GM21723 (cell line): ENCODE data around the gene PPP2R2D.
"Not testable (repeated sequence)": the region's sequence is repeated elsewhere in the genome, so short reads cannot be mapped to it uniquely, and the experiment has no call there.

ENCODE experiments used
- ATAC-seq: cut with Tn5 transposase; IDR thresholded peaks from one replicate; pipeline ENCODE4 v1.9.1; 2021; ENCODE audit warnings: mild to moderate bottlenecking, moderate library complexity; ENCODE audit not compliant: unreplicated experiment

The PPP2R2D gene

GRCh38 chr10:131905603-131906268 lies 4.9 kb downstream of the PPP2R2D start:
- ATAC-seq: no peak

- no peak for ATAC-seq
These were observed 5.4 kb downstream of the PPP2R2D start for GRCh38 chr10:131906269-131906639.

- ATAC-seq: no peak
These were observed 6.9 kb downstream of the PPP2R2D start for GRCh38 chr10:131907679-131908078.

- ATAC-seq: no peak
These were observed 7.3 kb downstream of the PPP2R2D start for GRCh38 chr10:131908151-131908550.

DNA sequence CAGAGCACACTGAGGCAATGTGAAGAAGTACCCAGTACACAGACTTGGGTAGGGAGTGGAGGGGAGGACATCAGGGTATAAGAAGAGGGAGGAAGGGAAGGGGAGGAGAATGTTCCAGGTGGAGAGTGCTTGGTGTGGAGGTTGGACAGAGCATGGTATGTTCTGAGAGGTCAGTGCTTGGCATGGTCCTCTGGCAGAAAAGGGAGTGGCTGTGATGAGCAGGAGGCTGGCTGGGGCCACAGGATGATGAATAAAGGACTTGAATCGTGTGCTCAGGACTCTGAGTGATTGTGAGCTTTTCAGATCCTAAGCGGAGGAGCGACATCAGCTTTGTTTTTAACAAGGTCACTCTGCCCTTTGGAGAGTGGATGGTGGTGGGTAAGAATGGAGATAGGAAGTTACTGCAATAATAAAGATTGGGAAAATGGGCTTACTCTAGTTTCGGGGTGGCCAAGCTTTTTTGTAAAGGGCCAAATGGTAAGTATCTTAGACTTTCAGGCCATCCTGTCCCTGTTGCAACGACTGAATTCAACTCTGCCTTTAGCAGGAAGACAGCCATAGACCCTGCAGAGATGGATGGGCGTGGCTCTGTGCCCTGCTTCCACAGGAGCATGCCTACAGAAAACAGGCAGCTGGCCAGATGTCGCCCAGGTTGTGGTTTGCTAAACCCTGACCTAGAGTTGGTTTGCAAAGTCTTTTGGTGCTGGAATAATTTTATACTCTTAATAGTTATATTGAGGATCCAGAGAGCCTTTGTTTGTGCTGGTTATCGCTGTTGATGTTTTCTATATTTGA lies 8.4 kb downstream of the PPP2R2D start:
- ATAC-seq: no peak

GRCh38 chr10:131909929-131910328 lies 9.1 kb downstream of the PPP2R2D start:
- no peak for ATAC-seq

- ATAC-seq: no peak
These were observed 10.0 kb downstream of the PPP2R2D start for GRCh38 chr10:131910663-131911314.

DNA sequence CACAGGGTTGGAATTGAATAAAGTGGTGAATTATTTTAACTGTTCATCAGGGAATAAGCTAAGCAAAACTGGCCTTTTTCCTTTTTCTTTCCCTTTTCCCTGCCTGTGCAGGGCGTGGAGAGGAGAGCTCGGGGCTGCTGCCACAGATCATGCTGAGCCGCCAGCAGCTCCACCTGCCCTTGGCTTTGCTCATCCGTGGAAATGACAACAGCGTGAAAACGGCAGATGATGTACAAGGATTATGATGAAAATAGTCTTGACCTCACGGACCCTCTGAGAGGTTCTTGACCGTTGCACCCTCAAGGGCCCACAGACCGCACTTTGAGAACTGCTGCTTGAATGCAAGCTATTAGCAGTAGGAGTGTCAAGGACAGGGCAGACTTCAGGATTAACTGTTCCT lies 10.6 kb downstream of the PPP2R2D start:
- ATAC-seq: no peak

- ATAC-seq: no peak
These were observed 11.8 kb downstream of the PPP2R2D start for GRCh38 chr10:131912620-131913019.

DNA sequence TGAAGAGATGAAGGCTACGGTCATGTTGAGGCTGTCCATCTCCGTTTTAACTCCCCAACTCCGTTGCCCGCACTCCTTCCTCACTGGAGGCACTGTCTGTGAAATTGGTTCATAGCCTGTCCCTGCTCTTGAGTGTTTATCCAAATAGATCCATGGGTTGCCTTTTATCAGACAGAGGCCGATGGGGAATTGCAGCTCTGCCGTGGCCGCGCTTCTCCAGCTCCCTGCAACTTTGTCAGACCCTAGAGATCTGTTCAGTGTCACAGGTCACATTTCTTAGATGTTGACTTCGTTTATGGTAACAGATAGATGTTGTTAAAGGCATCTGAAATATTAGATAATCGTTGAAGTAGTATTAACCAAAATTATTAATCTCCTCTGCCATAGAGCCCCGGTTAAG lies 14.7 kb downstream of the PPP2R2D start:
- no peak for ATAC-seq

GRCh38 chr10:131915990-131916766 lies 15.4 kb downstream of the PPP2R2D start:
- no peak for ATAC-seq

GRCh38 chr10:131916767-131917160 lies 16.0 kb downstream of the PPP2R2D start:
- ATAC-seq: not testable (repeated sequence)

DNA sequence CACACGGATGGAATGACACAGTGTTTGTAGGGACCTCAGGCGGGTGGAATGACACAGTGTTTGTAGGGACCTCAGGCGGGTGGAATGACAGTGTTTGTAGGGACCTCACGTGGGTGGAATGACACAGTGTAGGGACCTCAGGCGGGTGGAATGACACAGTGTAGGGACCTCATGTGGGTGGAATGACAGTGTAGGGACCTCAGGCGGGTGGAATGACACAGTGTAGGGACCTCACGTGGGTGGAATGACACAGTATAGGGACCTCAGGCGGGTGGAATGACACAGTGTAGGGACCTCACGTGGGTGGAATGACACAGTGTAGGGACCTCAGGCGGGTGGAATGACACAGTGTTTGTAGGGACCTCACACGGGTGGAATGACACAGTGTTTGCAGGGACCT lies 16.7 kb downstream of the PPP2R2D start:
- not testable (repeated sequence) for ATAC-seq

GRCh38 chr10:131919461-131919860 lies 18.7 kb downstream of the PPP2R2D start:
- ATAC-seq: not testable (repeated sequence)

GRCh38 chr10:131920151-131920550 lies 19.3 kb downstream of the PPP2R2D start:
- ATAC-seq: no peak

- no peak for ATAC-seq
These were observed 19.9 kb downstream of the PPP2R2D start for GRCh38 chr10:131920693-131921092.

DNA sequence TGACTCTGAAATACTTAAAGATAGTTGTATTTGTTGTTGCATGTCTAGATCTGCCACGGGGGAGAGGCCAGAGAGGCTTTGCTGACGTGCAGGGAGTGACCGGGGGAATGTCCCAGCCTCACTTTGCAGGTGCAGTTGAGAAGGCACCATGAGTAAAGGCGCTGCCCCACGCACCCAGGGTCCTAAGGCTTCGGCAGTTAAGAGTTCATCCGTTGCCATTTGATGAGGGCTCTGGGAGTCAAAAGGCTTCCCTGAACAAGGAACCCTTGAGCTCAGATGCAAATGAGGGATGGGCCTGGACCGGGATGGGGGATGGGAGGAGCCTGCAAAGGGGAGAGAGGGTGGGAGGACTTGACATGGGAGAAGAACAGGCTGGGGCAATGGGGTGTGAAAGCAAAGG lies 20.4 kb downstream of the PPP2R2D start:
- ATAC-seq: peak; percentile 93

DNA sequence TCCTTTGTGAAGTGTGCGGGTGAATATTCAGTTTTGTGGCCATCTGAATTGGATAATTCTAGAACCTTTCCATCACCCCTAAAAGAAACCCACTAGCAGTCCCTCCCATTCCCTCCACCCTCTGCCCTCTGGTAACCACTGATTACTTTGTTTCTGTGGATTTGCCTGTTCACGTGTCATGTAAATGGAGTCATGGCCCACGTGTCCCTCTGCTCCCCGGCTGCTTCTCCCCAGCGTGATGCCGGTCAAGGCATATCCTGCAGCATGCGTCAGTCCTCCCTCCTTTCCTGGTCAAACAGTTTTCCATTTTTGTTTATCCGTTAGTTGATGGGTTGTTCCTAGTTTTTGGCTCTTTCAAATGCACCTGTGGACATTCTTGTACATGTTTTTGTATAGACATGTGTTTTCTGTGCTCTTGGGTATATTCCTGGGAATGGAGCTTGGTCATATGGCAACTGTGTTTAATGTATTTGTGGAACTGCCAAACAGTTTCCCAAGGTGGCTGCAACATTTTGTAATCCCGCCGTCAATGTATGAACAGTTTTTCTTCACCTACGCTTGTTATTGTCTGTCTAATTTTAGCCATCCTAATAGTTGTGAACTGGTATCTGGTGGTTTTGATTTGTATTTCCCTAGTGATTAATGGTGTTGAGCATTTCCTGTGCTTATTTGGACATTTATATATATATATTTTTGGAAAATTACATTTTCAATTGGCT lies 22.4 kb downstream of the PPP2R2D start:
- ATAC-seq: no peak

DNA sequence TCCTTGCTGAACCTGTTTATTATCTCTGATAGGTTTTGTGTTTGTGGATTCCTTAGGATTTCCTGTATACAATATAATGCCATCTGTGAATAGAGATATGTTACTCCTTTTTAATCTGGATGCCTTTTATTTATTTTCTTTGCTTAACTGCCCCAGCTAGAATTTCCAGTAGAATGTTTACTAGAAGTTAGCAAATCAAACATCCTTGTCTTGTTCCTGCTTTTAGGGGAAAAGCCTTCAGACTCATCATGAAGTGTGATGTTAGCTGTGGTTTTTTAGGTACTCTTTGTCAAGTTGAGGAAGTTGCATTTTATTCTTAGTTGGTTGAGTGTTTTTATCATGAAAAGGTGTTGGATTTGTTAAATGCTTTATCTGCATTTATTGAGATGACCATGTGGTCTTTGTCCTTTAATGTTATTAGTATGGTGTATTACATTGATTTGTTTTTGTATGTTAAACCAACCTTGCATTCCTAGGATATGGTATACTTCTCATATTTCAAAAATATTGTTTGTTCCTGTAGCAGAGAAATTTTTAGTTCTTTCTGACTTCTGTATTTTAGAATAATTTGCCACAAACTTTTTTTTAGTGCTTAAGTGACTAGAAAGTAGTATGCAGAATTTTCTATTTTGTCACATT lies 24.3 kb downstream of the PPP2R2D start:
- no peak for ATAC-seq

- ATAC-seq: no peak
These were observed 24.9 kb downstream of the PPP2R2D start for GRCh38 chr10:131925716-131926115.
